H1 (cell line): ENCODE results near the gene CCNA1. TPM values are rescaled to one million over a fixed set of nuclear protein-coding genes. Genes with fewer than 3 reads are reported as not detected.

Source experiments
- CTCF ChIA-PET: fragments of 300-600 bp; sonication (Branson Sonifier 250); formaldehyde crosslinking; loops from one replicate; lab custom pipeline; 2021; ENCODE audit not compliant: partially characterized antibody; lab: Charles Lee
- POLR2A ChIA-PET: fragments of 300-600 bp; sonication (Branson Sonifier 250); formaldehyde crosslinking; loops from one replicate; lab custom pipeline; 2021; ENCODE audit warnings: inconsistent platforms; ENCODE audit not compliant: partially characterized antibody; lab: Charles Lee
- DNase-seq, 2 experiments: peaks; one replicate each; pipeline versions ENCODE4 v3.0.0 to v3.0.0-alpha.2; 2010 to 2022; ENCODE audit warnings: low spot score in 2 of 2, low read depth in 1 of 2, mixed read lengths in 1 of 2
- FAIRE-seq: peaks from 2 replicates; lab custom pipeline; 2011; peaks lifted over from hg19 to GRCh38; lab: Jason Lieb, UNC
- H2AFZ ChIP-seq: 2 replicates; pipeline ENCODE4 v1.8.1; 2012; ENCODE audit warnings: low read length, inconsistent platforms
- H2AK5ac ChIP-seq: 2 replicates; pipeline ENCODE4 v1.6.1; 2013; ENCODE audit warnings: low read depth, low read length
- H2BK120ac ChIP-seq: replicated peaks from 2 replicates; pipeline ENCODE3; 2013; ENCODE audit warnings: low read depth, low read length, inconsistent platforms
- H2BK12ac ChIP-seq: 2 replicates; pipeline ENCODE4 v1.6.1; 2013; ENCODE audit warnings: low read depth, low read length
- H2BK15ac ChIP-seq: 2 replicates; pipeline ENCODE4 v1.6.1; 2013; ENCODE audit warnings: low read length
- H2BK20ac ChIP-seq: 2 replicates; pipeline ENCODE4 v1.6.1; 2013; ENCODE audit warnings: low read length
- H2BK5ac ChIP-seq: 2 replicates; pipeline ENCODE4 v1.6.1; 2013; ENCODE audit warnings: low read depth, low read length
- H3K14ac ChIP-seq: 2 replicates; pipeline ENCODE4 v1.6.1; 2013; ENCODE audit warnings: inconsistent platforms; ENCODE audit not compliant: insufficient read length
- H3K18ac ChIP-seq: 2 replicates; pipeline ENCODE4 v1.6.1; 2013; ENCODE audit warnings: low read length; ENCODE audit errors: extremely low read depth
- H3K23ac ChIP-seq: 2 replicates; pipeline ENCODE4 v1.6.1; 2013; ENCODE audit warnings: inconsistent platforms; ENCODE audit not compliant: insufficient read length
- H3K23me2 ChIP-seq: 2 replicates; pipeline ENCODE4 v1.6.1; 2013; ENCODE audit warnings: low read depth, low read length
- H3K27ac ChIP-seq: 2 replicates; pipeline ENCODE4 v1.6.1; 2011; ENCODE audit warnings: low read depth, low read length, inconsistent platforms
- H3K27me3 ChIP-seq, 4 experiments: replicated peaks in 1 of 4; 1 replicate in 1 of 4; 2 replicates in 3 of 4; pipeline versions ENCODE4 v1.6.1 to v1.8.1; 2011 to 2013; ENCODE audit warnings: low read length in 3 of 4, mild to moderate bottlenecking in 3 of 4, inconsistent platforms in 2 of 4, mixed read lengths in 2 of 4, moderate library complexity in 1 of 4; ENCODE audit not compliant: control insufficient read depth in 3 of 4, insufficient read depth in 3 of 4; ENCODE audit errors: extremely low read depth in 1 of 4
- H3K36me3 ChIP-seq, 4 experiments: 2 replicates each; pipeline versions ENCODE4 v1.6.1 to v1.8.1; 2011 to 2013; ENCODE audit warnings: mild to moderate bottlenecking in 4 of 4, low read length in 3 of 4, moderate library complexity in 2 of 4, control low read depth in 1 of 4, inconsistent platforms in 1 of 4; ENCODE audit not compliant: insufficient read depth in 4 of 4, control insufficient read depth in 2 of 4
- H3K4ac ChIP-seq: replicated peaks from 2 replicates; pipeline ENCODE3; 2013; ENCODE audit warnings: low read length, low read depth, mixed read lengths, inconsistent platforms; ENCODE audit not compliant: insufficient read length
- H3K4me1 ChIP-seq, 4 experiments: replicated peaks in 1 of 4; 1 replicate in 1 of 4; 2 replicates in 3 of 4; pipeline versions ENCODE4 v1.6.1 to v1.8.1; 2011 to 2013; ENCODE audit warnings: low read length in 3 of 4, inconsistent platforms in 2 of 4, mixed read lengths in 1 of 4; ENCODE audit not compliant: insufficient read depth in 4 of 4, control insufficient read depth in 3 of 4
- H3K4me2 ChIP-seq, 2 experiments: 2 replicates each; pipeline versions ENCODE4 v1.6.1 to v1.8.1; 2011 to 2013; ENCODE audit warnings: low read depth in 2 of 2, low read length in 2 of 2, control low read depth in 1 of 2, inconsistent platforms in 1 of 2, mild to moderate bottlenecking in 1 of 2; ENCODE audit not compliant: insufficient read depth in 1 of 2
- H3K4me3 ChIP-seq, 4 experiments: fragments of 200-600, 300-600 bp in 1 of 4; sonication (generic), shearing (Covaris generic), sonication (Bioruptor Twin) in 1 of 4; 2 replicates each; pipeline versions ENCODE4 v1.5.1 to v1.8.1; 2011 to 2016; ENCODE audit warnings: low read length in 4 of 4, low read depth in 3 of 4, control low read depth in 2 of 4, inconsistent platforms in 2 of 4, mild to moderate bottlenecking in 2 of 4, mixed read lengths in 1 of 4, moderate library complexity in 1 of 4; ENCODE audit not compliant: insufficient read depth in 2 of 4; ENCODE audit errors: extremely low read depth in 1 of 4
- H3K56ac ChIP-seq: replicated peaks from 2 replicates; pipeline ENCODE3; 2013; ENCODE audit warnings: low read depth, mild to moderate bottlenecking, mixed read lengths, low read length, inconsistent platforms; ENCODE audit not compliant: insufficient read length
- H3K79me1 ChIP-seq: 2 replicates; pipeline ENCODE4 v1.6.1; 2013; ENCODE audit warnings: low read depth, low read length, control low read depth
- H3K79me2 ChIP-seq, 2 experiments: 2 replicates each; pipeline versions ENCODE4 v1.6.1 to v1.8.1; 2012 to 2013; ENCODE audit warnings: low read length in 2 of 2, mild to moderate bottlenecking in 2 of 2, inconsistent platforms in 1 of 2; ENCODE audit not compliant: insufficient read depth in 2 of 2, control insufficient read depth in 1 of 2
- H3K9ac ChIP-seq, 4 experiments: replicated peaks in 1 of 4; 1 replicate in 1 of 4; 2 replicates in 3 of 4; pipeline versions ENCODE4 v1.6.1 to v1.8.1; 2011 to 2013; ENCODE audit warnings: low read depth in 3 of 4, low read length in 3 of 4, control low read depth in 2 of 4, mild to moderate bottlenecking in 2 of 4, moderate library complexity in 2 of 4, inconsistent platforms in 1 of 4; ENCODE audit errors: extremely low read depth in 1 of 4
- H3K9me3 ChIP-seq, 2 experiments: 2 replicates each; pipeline versions ENCODE4 v1.6.1 to v1.8.1; 2012 to 2013; ENCODE audit warnings: mild to moderate bottlenecking in 2 of 2, moderate library complexity in 2 of 2, control low read depth in 1 of 2, inconsistent platforms in 1 of 2, low read depth in 1 of 2, low read length in 1 of 2, mixed read lengths in 1 of 2; ENCODE audit not compliant: insufficient read depth in 2 of 2
- H4K20me1 ChIP-seq, 2 experiments: replicated peaks in 1 of 2; 2 replicates each; pipeline versions ENCODE3 to v1.8.1; 2011 to 2013; ENCODE audit warnings: inconsistent platforms in 2 of 2, low read length in 2 of 2, mild to moderate bottlenecking in 1 of 2; ENCODE audit not compliant: insufficient read depth in 2 of 2, control insufficient read depth in 1 of 2
- H4K5ac ChIP-seq: 2 replicates; pipeline ENCODE4 v1.6.1; 2013; ENCODE audit warnings: low read length, low read depth, mixed read lengths, inconsistent platforms; ENCODE audit not compliant: insufficient read length
- H4K8ac ChIP-seq: 2 replicates; pipeline ENCODE4 v1.8.0; 2013; ENCODE audit warnings: mild to moderate bottlenecking, moderate library complexity, low read length, inconsistent platforms; ENCODE audit not compliant: insufficient read depth; ENCODE audit errors: extremely low read depth
- H4K91ac ChIP-seq: replicated peaks from 2 replicates; pipeline ENCODE3; 2013; ENCODE audit warnings: low read length, mixed read lengths, inconsistent platforms; ENCODE audit not compliant: insufficient read length
- CEBPB ChIP-seq: IDR thresholded peaks from 2 replicates; pipeline ENCODE4 v1.6.1; 2012; ENCODE audit warnings: low read depth, low read length
- CHD2 ChIP-seq: IDR thresholded peaks from 2 replicates; pipeline ENCODE4 v1.6.1; 2012; ENCODE audit warnings: low read length, improper control_type of control experiment
- RFX5 ChIP-seq: IDR thresholded peaks from 2 replicates; pipeline ENCODE4 v1.6.1; 2011; ENCODE audit warnings: low read depth, low read length, improper control_type of control experiment, borderline replicate concordance
- SRF ChIP-seq: IDR thresholded peaks from 2 replicates; pipeline ENCODE4 v1.6.1; 2011; ENCODE audit warnings: mild to moderate bottlenecking, low read depth, low read length, moderate library complexity
- TEAD4 ChIP-seq: IDR thresholded peaks from 2 replicates; pipeline ENCODE4 v1.6.1; 2012; ENCODE audit warnings: low read depth, low read length, inconsistent platforms, mixed read lengths
- ZNF274 ChIP-seq: IDR thresholded peaks from 2 replicates; pipeline ENCODE4 v1.7.0; 2012; ENCODE audit warnings: low read length, borderline replicate concordance; ENCODE audit errors: extremely low read depth
- polyA plus RNA-seq, 7 experiments: library from polyadenylated mRNA; depleted of rRNA in 3 of 7; stranded (reverse) in 5 of 7; unstranded in 2 of 7; fragments of >200 nt in 5 of 7; fragments of 200-250 nt in 2 of 7; gene quantifications; 1 replicate in 5 of 7; 2 replicates in 1 of 7; 4 replicates in 1 of 7; pipeline versions ENCODE4 v1.2.1 to v1.2.3, GENCODE V29; 2011 to 2013; ENCODE audit warnings: missing spikeins in 2 of 7, mixed read lengths in 2 of 7
- total RNA-seq: library from RNA; stranded (reverse); fragmentation: NEBNext Ultra II Directional; extraction: Animal tissue kit (Norgen Biotek cat#: 25700); gene quantifications from 2 replicates; pipeline ENCODE4 v1.2.1, GENCODE V29; 2021
- TF ChIP-seq, protein P1 (sequence below): IDR thresholded peaks from 2 replicates; pipeline ENCODE4 v1.6.1; 2011; ENCODE audit warnings: low read depth, mild to moderate bottlenecking, low read length; ENCODE audit not compliant: insufficient read depth

Gene CCNA1
- total and polyA plus RNA-seq, 2 of the 8 experiments (the other 6 are each of a cell fraction or from before 2014, with no cell fraction given): 2.2 to 4.1 TPM

- H2BK20ac ChIP-seq: no peak overlapping the region
- no peaks in the 10 kb centered on the region for H3K27me3 ChIP-seq
- H3K9me3 ChIP-seq: no peaks in the 10 kb centered on the region
- no peak overlapping the region for H3K9ac ChIP-seq
- H3K79me1 ChIP-seq: no peaks in the 10 kb centered on the region
- H3K23me2 ChIP-seq: no peaks in the 10 kb centered on the region
- no peaks in the 10 kb centered on the region for H3K36me3 ChIP-seq
- no peak overlapping the region for H2BK120ac ChIP-seq
- H2BK5ac ChIP-seq: no peak overlapping the region
- H3K4me3 ChIP-seq: no peak overlapping the region
- no peak overlapping the region for H4K5ac ChIP-seq
- no peak for DNase-seq
- no peak overlapping the region for H3K56ac ChIP-seq
- H3K14ac ChIP-seq: no peak overlapping the region
- no peak overlapping the region for H2AK5ac ChIP-seq
- ChIA-PET POLR2A (no interaction called here), CTCF (interaction anchor here (0.6 to 2.2 kb wide), 13 partner anchors 11 to 553 kb away, joined by 3 to 7 read pairs (median 3); no protein-coding TSS in a partner anchor)
- H2BK12ac ChIP-seq: no peak overlapping the region
- no peak overlapping the region for H2AFZ ChIP-seq
- H4K20me1 ChIP-seq: no peaks in the 10 kb centered on the region
- no peak overlapping the region for H3K23ac ChIP-seq
- no peak overlapping the region for H3K4ac ChIP-seq
- H3K4me2 ChIP-seq: no peak overlapping the region
- no peaks in the 10 kb centered on the region for H3K79me2 ChIP-seq
- H3K4me1 ChIP-seq: no peaks in the 10 kb centered on the region
- no peak overlapping the region for H4K91ac ChIP-seq
- no peak overlapping the region for H2BK15ac ChIP-seq
- no peak overlapping the region for H3K18ac ChIP-seq
- H3K27ac ChIP-seq: no peak overlapping the region
- no peak for FAIRE-seq
- no peak overlapping the region for H4K8ac ChIP-seq
- TF ChIP-seq TEAD4: no peak
- no peak for TF ChIP-seq RFX5
- no peak for TF ChIP-seq SRF
- TF ChIP-seq ZNF274: no peak
- TF ChIP-seq, protein P1, sequence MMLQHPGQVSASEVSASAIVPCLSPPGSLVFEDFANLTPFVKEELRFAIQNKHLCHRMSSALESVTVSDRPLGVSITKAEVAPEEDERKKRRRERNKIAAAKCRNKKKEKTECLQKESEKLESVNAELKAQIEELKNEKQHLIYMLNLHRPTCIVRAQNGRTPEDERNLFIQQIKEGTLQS: no peak
- TF ChIP-seq CEBPB: no peak
- TF ChIP-seq CHD2: no peak
Observed at GRCh38 chr13:36421447-36421846, 10.8 kb upstream of the CCNA1 start.
